Astrocyte of the cerebellum (primary cell): ENCODE results near the gene USP24.

Experiments
- DNase-seq: peaks from one replicate; pipeline ENCODE4 v3.0.0-alpha.2; 2011; ENCODE audit warnings: low read depth
- H3K4me3 ChIP-seq: 2 replicates; pipeline ENCODE4 v1.5.1; 2011; ENCODE audit warnings: mild to moderate bottlenecking, low read depth, low read length, moderate library complexity
- CTCF ChIP-seq: IDR thresholded peaks from 2 replicates; pipeline ENCODE4 v1.5.1; 2012; ENCODE audit warnings: low read length, low read depth, moderate library complexity, mild to moderate bottlenecking; ENCODE audit errors: missing control alignments
- in situ Hi-C: cut with HindIII; loops from 2 replicates; pipeline ENCODE4 v1.10.0; 2017; ENCODE audit warnings: low sequenced_read_pairs

Gene USP24

DNA sequence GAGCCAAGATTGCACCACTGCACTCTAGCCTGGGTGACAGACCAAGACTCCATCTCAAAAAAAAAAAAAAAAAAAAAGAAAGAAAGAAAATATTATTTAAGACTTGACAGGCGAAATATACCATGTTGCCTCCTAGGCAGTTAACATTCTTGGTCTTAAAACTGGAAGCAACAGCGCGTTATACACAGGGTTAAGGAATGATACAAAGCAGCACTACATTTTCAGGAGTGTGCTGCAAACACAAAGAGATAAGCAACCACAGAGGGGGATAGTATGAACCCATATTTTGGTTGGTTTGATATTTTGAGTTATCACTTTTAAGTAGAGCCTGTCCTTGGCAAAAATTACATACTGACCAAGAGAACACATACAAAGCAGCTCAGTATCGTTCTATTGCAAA lies 25.1 kb downstream of the USP24 start:
- TF ChIP-seq CTCF = no peak
- no peak for DNase-seq
- no peak overlapping the region for H3K4me3 ChIP-seq
- in situ Hi-C loops = no loop called here

- TF ChIP-seq CTCF = no peak
Measured at GRCh38 chr1:55188909-55189308, 26.3 kb downstream of the USP24 start.

GRCh38 chr1:55185832-55186231 lies 29.3 kb downstream of the USP24 start:
- in situ Hi-C loops = no loop called here
- no peak overlapping the region for H3K4me3 ChIP-seq
- no peak for TF ChIP-seq CTCF
- DNase-seq = no peak

More at GRCh38 chr1:55188909-55189308, 26.3 kb downstream of the USP24 start:
- no peak overlapping the region for H3K4me3 ChIP-seq
- in situ Hi-C loops = no loop called here
- DNase-seq = no peak

- TF ChIP-seq CTCF = no peak
- in situ Hi-C loops = no loop called here
Measured at GRCh38 chr1:55184859-55185258, 30.3 kb downstream of the USP24 start.

GRCh38 chr1:55181666-55182065 lies 33.5 kb downstream of the USP24 start:
- no peak for DNase-seq
- no peak for TF ChIP-seq CTCF
- in situ Hi-C loops = no loop called here
- no peak overlapping the region for H3K4me3 ChIP-seq

More at GRCh38 chr1:55184859-55185258, 30.3 kb downstream of the USP24 start:
- no peak overlapping the region for H3K4me3 ChIP-seq
- no peak for DNase-seq

- DNase-seq = no peak
- in situ Hi-C loops = no loop called here
- no peak for TF ChIP-seq CTCF
- no peak overlapping the region for H3K4me3 ChIP-seq
Measured at GRCh38 chr1:55180075-55180670, 35.0 kb downstream of the USP24 start.
